HTR-8/SVneo (cell line): Measurements from ENCODE around the gene GALP.
"Not testable (repeated sequence)": the region's sequence is repeated elsewhere in the genome, so short reads cannot be mapped to it uniquely, and the experiment has no call there.

Experiments
- DNase-seq: peaks from one replicate; pipeline ENCODE4 v3.0.0; 2011; ENCODE audit warnings: low spot score, mixed read lengths; ENCODE audit not compliant: insufficient read length
- FAIRE-seq: peaks from 2 replicates; lab custom pipeline; 2011; peaks lifted over from hg19 to GRCh38; lab: Jason Lieb, UNC

GALP gene

DNA sequence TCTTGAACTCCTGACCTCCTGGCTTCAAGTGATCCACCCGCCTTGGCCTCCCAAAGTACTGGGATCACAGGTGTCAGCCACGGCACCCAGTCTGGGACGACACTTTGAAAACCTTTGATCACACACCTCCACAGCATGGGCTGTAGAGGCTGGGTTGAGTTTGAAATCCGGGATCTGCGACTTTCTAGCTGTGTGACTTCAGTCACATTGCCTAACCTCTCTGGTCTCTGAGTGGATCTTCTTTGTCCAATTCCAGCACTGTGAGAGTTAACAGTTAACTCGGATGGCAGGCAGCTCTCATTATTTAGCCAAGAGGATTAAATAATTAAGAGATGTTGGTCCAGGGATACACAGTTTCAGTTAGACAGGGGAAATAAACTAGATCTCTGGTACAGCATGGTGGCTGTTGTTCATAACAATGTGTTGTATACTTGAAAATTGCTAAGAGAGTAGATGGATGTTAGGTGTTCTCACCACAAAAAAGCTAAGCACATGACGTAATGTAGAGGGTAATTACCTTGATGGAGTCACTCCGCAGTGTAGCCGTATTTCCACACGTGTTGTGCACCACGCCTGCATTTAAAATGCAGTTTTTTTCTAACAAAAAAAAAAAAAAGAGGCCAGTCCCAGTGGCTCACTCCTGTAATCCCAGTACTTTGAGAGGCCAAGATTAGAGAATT is 1.9 kb downstream of the GALP start:
- FAIRE-seq (no peak), DNase-seq (no peak)

DNA sequence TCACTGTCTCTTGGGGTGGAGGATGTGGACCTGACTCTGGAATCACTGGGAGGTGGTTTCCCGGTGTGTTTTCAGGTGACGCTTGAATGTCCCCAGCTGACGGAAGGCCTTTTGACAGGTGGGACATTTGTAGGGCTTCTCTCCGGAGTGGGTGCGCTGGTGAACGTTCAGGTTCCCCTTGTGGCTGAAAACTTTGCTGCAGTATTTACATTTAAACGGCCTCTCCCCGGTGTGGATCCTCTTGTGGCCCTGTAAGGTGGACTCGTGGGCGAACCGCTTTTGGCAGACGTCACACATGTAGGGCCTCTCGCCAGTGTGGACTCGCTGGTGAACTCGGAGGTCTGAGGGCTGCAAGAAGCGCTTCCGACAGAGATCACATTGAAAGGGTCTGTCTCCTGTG is 14.0 kb downstream of the GALP start:
- FAIRE-seq (no peak), DNase-seq (no peak)

- no peak for DNase-seq
- no peak for FAIRE-seq
Observed at GRCh38 chr19:56191115-56191514, 15.3 kb downstream of the GALP start.

- FAIRE-seq (no peak), DNase-seq (no peak)
Observed at GRCh38 chr19:56191711-56192110, 15.9 kb downstream of the GALP start.

DNA sequence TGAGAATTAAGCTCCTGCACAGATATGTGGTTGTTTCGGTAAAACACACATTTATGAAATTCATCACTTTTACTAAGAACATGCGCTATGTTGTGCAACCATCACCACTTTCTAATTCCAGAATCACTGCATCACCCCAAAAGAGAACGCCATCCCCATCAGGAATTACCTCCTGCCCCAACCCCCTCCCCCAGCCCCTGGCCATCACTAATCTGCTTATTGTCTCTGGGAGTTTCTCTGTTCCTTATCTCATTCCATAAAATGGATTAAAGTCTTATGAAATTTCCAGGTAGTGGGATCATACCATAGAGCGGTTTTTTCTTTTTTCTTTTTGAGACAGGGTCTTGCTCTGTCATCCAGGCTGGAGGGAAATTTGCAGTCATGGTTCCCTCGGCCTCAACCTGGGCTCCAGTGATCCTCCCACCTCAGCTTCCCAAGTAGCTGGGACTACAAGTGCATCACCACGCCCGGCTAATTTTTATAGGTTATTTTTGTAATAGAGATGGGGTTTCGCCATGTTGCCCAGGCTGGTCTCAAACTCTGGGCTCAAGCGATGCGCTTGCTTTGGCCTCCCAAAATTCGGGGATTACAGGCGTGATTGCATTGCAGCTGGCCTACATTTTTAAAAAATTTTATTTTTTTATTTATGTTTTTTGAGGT is 18.3 kb downstream of the GALP start:
- no peak for FAIRE-seq

DNA sequence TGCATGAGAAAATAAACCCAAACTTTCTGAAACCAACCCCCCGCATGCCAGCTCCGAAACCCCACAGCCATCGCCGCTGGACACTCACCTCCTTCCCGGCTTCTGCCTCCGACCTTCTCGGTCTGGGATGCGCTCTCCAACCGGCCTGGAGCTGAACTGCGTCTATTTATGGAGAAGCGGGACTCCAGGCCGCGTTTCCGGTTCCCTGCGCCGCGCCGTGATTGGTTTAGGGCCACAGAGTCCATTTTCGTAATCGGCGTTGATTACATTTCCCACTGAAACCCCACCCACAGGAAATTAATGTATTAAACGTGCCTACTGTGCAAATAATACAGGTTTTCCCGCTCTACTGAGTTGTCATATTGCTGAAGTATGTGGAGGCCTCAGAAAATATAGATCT is 21.8 kb downstream of the GALP start, which contains the start of gene ZSCAN5B:
ZSCAN5B (minus strand) TSS at position 138 of the 400 bp plus-strand sequence. CDS start 4,731 bp downstream, outside the sequence.
- not testable (repeated sequence) for FAIRE-seq

More for the DNA sequence above, 18.3 kb downstream of the GALP start:
- DNase-seq = no peak

GRCh38 chr19:56199687-56200086 is 23.9 kb downstream of the GALP start:
- FAIRE-seq (no peak), DNase-seq (no peak)

More for the DNA sequence above, 21.8 kb downstream of the GALP start, which contains the start of gene ZSCAN5B:
- DNase-seq = not testable (repeated sequence)

- FAIRE-seq (no peak), DNase-seq (no peak)
Observed at GRCh38 chr19:56201973-56202372, 26.2 kb downstream of the GALP start, which contains the start of gene ZSCAN5C. TSS of gene ZSCAN5C (plus strand) at chr19:56202273. CDS start at chr19:56205914, 3,641 bp downstream.

- FAIRE-seq, DNase-seq: not testable (repeated sequence)
Observed at GRCh38 chr19:56207581-56207980, 31.8 kb downstream of the GALP start.

DNA sequence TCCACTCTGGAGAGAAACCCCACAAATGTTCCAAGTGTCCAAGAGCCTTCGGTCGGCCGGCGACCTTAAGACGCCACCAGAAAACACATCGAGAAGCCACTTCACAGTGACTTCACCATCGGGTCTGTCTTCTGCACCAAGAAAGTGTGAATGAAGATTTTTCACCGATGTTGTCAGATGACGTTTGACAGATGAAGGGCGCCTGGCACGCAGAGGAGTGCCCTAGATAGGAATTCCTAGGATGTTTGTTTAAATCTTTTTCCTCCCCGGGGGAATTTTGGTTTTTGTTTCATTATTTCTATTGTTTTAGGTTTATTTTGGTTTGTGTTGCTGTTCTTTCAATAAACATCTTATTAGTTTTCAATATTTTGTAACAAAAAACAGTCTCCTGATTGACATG is 33.3 kb downstream of the GALP start:
- no peak for DNase-seq
- no peak for FAIRE-seq

DNA sequence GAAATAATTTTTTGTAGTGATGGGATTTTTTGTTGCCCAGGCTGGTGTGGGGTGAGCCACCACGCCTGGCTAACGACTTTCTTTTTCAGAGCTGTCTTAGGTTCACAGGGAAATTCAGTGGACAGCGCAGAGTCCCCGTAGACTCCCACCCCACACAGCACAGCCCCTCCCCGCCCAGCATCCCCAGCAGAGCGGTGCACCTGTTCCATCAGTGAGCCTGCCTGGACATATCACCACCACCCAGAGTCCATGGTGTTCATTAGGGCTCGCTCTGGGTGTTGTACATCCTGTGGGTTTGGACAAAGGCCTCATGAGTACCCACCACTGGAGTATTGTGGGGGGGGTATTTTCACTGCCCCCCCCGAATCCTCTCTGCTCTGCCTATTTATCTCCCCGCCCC is 34.2 kb downstream of the GALP start:
- DNase-seq, FAIRE-seq: not testable (repeated sequence)

- DNase-seq (no peak), FAIRE-seq (no peak)
Observed at GRCh38 chr19:56211718-56212117, 35.9 kb downstream of the GALP start.

DNA sequence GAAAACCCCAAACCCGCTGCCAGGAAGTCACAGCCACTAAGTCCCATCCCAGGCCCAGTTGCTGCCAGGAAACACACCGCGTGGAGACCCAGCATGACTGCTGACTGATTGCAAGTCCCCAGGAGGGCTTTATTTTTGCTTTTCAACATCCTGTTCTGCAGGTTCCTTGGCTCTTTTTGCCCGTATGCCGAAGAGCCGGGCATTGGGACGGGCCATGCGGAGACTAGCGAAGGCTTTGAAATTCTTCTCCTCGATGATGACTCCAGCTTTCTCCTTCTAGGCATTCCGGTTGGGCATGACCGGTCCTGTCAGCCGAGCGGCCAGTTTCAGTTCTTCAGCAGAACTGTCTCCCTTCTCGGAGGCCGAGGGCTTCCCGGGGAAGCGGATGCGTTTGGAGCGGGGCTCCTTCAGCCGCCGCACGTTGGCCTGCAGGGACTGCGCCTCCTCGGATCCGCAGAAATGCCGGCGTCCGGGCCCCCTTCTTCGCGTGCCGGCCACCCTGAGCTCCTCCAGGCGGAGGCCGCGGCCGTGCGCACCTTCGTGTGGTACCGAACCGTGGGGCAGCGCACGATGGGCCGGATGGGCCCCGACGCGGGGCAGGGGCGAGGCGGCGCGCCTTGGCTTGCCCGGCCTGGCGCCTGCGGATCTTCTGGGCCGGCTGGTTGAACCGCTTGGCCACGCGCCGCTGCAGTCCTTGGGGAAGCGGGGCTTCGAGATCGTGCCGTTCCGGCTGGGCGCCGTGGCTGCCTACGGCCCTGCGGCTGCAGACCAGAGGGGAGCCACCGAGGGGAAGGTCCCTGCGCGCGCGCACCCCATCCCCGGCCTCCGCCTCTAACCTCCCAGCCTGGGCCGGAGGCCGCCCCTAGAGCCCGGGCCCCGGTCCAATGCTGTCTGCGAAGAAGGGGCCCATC is 41.5 kb downstream of the GALP start:
- DNase-seq (no peak), FAIRE-seq (no peak)

DNA sequence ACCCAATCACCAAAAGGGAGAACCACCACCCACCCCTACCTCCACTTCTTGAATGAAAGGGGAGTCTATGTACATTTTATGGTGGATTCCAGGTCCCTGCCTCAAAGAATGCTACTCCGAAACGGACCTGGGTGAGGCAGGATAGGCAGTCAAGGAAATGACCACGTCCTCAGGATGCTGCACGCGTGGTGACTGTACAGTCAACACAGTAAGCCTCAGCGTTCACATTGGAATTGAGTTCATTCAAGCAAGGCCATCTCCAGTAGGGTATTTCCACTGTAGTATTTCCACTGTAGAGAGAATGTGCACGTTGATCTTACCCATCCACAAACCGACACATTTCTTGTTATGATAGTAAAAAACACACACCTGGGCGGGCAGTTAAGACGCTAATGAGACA is 43.2 kb downstream of the GALP start:
- no peak for DNase-seq
- no peak for FAIRE-seq

DNA sequence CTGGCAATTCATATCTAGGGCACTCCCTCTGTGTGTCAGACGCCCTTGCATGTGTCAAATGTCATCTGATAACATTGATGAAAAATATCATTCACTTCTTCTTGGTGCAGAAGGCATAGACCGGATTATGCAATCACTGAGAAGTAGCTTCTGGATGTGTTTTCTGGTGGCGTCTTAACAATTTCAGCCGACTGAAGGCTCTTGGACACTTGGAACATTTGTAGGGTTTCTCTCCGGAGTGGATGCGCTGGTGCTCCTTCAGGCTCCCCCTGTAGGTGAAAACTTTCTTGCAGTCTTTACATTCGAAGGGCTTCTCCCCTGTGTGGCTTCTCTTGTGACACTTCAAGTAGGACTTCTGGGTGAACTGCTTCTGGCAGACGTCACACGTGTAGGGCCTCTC is 45.6 kb downstream of the GALP start:
- peak; percentile 64 for FAIRE-seq
- not testable (repeated sequence) for DNase-seq

DNA sequence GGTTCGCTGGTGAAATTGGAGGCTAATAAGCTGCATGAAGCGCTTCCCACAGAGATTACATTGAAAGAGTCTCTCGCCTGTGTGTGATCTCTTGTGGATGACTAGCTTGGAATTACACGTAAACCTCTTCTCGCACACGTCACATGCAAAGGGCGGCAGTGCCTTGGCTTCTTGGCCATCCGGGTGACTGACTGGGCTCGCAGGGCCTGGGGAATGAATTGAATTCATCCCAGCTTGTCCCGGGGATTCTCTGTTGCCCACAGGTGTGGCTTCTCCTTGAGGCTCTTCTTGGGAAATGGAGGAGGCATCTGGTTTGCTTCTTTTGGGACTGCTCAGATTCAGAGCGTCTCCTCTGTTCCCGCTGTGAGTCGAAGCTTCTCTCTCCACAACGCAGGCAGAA is 46.0 kb downstream of the GALP start:
- DNase-seq (no peak), FAIRE-seq (no peak)

- DNase-seq (no peak), FAIRE-seq (no peak)
Observed at GRCh38 chr19:56222901-56223300, 47.1 kb downstream of the GALP start.

- no peak for DNase-seq
- FAIRE-seq = no peak
Observed at GRCh38 chr19:56223481-56223880, 47.7 kb downstream of the GALP start.
